ENCODE data around the gene ABCB9.

DNA sequence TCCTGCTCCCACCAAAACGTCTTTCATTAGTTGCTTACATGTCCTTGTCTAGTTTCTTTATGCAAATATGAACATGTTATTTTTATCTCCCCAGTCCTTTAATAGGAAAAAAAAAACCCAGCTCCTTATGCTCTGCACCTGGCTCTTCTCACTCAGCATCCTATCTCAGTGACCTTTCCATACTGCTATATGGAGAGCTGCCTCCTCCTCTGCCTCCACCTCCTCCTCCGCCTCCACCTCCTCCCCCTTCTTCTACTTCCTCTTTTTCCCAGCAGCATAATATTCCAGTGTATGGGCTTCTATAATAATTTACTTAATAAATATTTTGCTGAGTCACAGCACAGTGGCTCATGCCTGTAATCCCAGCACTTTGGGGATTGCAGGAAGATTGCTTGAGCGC is 31.5 kb downstream of the ABCB9 start:
- TF ChIP-seq, protein P1, sequence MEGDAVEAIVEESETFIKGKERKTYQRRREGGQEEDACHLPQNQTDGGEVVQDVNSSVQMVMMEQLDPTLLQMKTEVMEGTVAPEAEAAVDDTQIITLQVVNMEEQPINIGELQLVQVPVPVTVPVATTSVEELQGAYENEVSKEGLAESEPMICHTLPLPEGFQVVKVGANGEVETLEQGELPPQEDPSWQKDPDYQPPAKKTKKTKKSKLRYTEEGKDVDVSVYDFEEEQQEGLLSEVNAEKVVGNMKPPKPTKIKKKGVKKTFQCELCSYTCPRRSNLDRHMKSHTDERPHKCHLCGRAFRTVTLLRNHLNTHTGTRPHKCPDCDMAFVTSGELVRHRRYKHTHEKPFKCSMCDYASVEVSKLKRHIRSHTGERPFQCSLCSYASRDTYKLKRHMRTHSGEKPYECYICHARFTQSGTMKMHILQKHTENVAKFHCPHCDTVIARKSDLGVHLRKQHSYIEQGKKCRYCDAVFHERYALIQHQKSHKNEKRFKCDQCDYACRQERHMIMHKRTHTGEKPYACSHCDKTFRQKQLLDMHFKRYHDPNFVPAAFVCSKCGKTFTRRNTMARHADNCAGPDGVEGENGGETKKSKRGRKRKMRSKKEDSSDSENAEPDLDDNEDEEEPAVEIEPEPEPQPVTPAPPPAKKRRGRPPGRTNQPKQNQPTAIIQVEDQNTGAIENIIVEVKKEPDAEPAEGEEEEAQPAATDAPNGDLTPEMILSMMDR (IDR thresholded peaks at IDR 0.05): no peak
- no peak for TF ChIP-seq POLR2A (IDR thresholded peaks at IDR 0.05)

Measured in right lobe of liver (tissue), 4 donors.